GM12878 (cell line): ENCODE measurements around the gene NME8. TPM values are rescaled to one million over a fixed set of nuclear protein-coding genes. Genes with fewer than 3 reads are reported as not detected.

ENCODE experiments used
- ASH2L ChIP-seq: fragments of 300-600, 200-600 bp; sonication (generic); IDR thresholded peaks from 2 replicates; pipeline ENCODE4 v1.6.1; 2017; ENCODE audit warnings: low read depth, mild to moderate bottlenecking, borderline replicate concordance
- ATF2 ChIP-seq: IDR thresholded peaks from 2 replicates; pipeline ENCODE4 v1.6.1; 2012; ENCODE audit warnings: low read length, inconsistent platforms
- RUNX3 ChIP-seq: IDR thresholded peaks from 2 replicates; pipeline ENCODE4 v1.6.1; 2012; ENCODE audit warnings: low read length, inconsistent platforms
- ZBTB40 ChIP-seq: fragments of 450-650 bp; IDR thresholded peaks from 2 replicates; pipeline ENCODE4 v1.6.1; 2016; ENCODE audit warnings: mild to moderate bottlenecking, moderate library complexity, borderline replicate concordance
- polyA plus RNA-seq, 11 experiments: library from polyadenylated mRNA; depleted of rRNA in 4 of 11; unstranded in 6 of 11; stranded (reverse) in 5 of 11; fragments of >200 nt; fragmentation: Nextera tagmentation in 4 of 11; fragmentation: Illumina TruSeq in 1 of 11; extraction: Ambion mirVana in 4 of 11; extraction: Trizol in 1 of 11; gene quantifications; 1 replicate in 1 of 11; 2 replicates in 10 of 11; pipeline versions ENCODE4 v1.2.1 to v1.2.3, GENCODE V29; 2011 to 2016; ENCODE audit warnings: inconsistent platforms in 2 of 11, missing spikeins in 2 of 11, low read depth in 1 of 11
- total RNA-seq, 4 experiments: library from RNA; depleted of rRNA in 3 of 4; stranded (reverse); fragments of >200 nt in 3 of 4; fragmentation: Illumina TruSeq in 1 of 4; extraction: Trizol in 1 of 4; gene quantifications; 2 replicates each; pipeline versions ENCODE4 v1.2.1 to v1.2.3, GENCODE V29; 2013 to 2021
- TF ChIP-seq, protein P1 (sequence below): fragments of 450-650 bp; IDR thresholded peaks from 2 replicates; pipeline ENCODE4 v1.6.1; 2014; ENCODE audit warnings: mild to moderate bottlenecking

NME8 gene
- total and polyA plus RNA-seq, 10 of the 15 experiments (the other 5 are each of a cell fraction or from before 2014, with no cell fraction given), result 0.03 to 3.5 (median 0.52) TPM; not detected in 2

GRCh38 chr7:37822946-37823345, 25.5 kb upstream of the NME8 start (continued):
- TF ChIP-seq ZBTB40 (0 out of 2 replicates have a peak, but pooled peaks have one; percentile 46), ASH2L (no peak), RUNX3 (no peak), ATF2 (no peak)
- TF ChIP-seq, protein P1, sequence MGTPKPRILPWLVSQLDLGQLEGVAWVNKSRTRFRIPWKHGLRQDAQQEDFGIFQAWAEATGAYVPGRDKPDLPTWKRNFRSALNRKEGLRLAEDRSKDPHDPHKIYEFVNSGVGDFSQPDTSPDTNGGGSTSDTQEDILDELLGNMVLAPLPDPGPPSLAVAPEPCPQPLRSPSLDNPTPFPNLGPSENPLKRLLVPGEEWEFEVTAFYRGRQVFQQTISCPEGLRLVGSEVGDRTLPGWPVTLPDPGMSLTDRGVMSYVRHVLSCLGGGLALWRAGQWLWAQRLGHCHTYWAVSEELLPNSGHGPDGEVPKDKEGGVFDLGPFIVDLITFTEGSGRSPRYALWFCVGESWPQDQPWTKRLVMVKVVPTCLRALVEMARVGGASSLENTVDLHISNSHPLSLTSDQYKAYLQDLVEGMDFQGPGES, result no peak
